ENCODE results near the gene JMY. TPM values are rescaled to one million over a fixed set of nuclear protein-coding genes. Genes with fewer than 3 reads are reported as not detected.

JMY gene
- total RNA-seq, 1 experiment from 2014 or later, result 15.6 TPM

DNA sequence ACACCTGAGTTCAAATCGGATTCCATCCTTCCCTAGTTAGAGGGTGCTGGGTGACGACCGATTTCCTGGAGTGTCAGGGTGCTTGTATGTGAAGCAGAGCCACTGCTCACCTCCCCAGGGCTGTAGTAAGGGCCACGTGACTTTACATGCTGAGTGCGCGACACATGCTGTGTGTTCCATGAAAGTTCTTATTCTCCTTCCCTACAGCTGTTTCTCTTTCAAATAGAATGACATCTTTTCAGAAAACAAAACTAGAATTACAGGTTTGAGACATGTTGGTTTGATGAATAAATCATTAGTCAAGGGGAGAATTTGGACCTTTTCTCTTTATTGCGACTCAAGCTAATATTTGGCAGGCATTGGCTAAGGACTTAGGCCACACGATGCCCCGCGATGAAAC lies 113.1 kb downstream of the JMY start:
- ChIA-PET CTCF (no interaction called here), POLR2A (no interaction called here), RAD21 (ENCODE audit: low non-redundant PET in 1 of 2, low total read pairs in 2 of 2, uncharacterized antibody in 2 of 2, unreplicated experiment in 2 of 2) (no interaction called here)
- Histone ChIP-seq H3K4me3 (replicated peaks in 1 of 2; ENCODE audit: low read depth in 1 of 2, low read length in 2 of 2) (no peak overlapping the region), H2AFZ (ENCODE audit: low read depth, low read length, poor library complexity, severe bottlenecking) (no peak overlapping the region), H3K4me2 (ENCODE audit: low read length) (no peak overlapping the region), H3K9me3 (ENCODE audit: control insufficient read depth in 1 of 2, insufficient read depth in 1 of 2, low read depth in 1 of 2, low read length in 2 of 2) (no peaks in the 10 kb centered on the region), H3K4me1 (ENCODE audit: control insufficient read depth in 1 of 2, insufficient read depth in 2 of 2, low read length in 2 of 2) (peaks cover 8 to 26% of the 10 kb centered on the region in 2 experiments), H3K27me3 (ENCODE audit: insufficient read depth, low read length) (no peaks in the 10 kb centered on the region), H4K20me1 (ENCODE audit: insufficient read depth) (no peaks in the 10 kb centered on the region), H3K9ac (ENCODE audit: low read length) (no peak overlapping the region), H3K27ac (ENCODE audit: low read depth, low read length) (no peak overlapping the region), H3K9me2 (ENCODE audit: insufficient read depth) (no peaks in the 10 kb centered on the region), H3K79me2 (ENCODE audit: insufficient read depth, low read length) (no peaks in the 10 kb centered on the region), H3K36me3 (ENCODE audit: control insufficient read depth in 1 of 2, insufficient read depth in 2 of 2, low read length in 2 of 2) (no peaks in the 10 kb centered on the region)
- no peak for DNase-seq (ENCODE audit: low read depth, low spot score)
- intact Hi-C loops (cut with micrococcal nuclease), result no loop called here
- ATAC-seq, result no peak
- TF ChIP-seq SP1 (IDR thresholded peaks at IDR 0.05; ENCODE audit: low read depth) (no peak), CEBPB (IDR thresholded peaks at IDR 0.05; ENCODE audit: low read depth) (no peak), RAD21 (IDR thresholded peaks at IDR 0.05; ENCODE audit: low read depth) (no peak), REST (IDR thresholded peaks at IDR 0.05; ENCODE audit: low read depth) (no peak), SIN3A (IDR thresholded peaks at IDR 0.05; ENCODE audit: low read depth) (no peak), FOSL1 (IDR thresholded peaks at IDR 0.05; ENCODE audit: low read depth) (no peak), ELF1 (IDR thresholded peaks at IDR 0.05; ENCODE audit: borderline replicate concordance, low read depth) (no peak), ZBTB33 (IDR thresholded peaks at IDR 0.05; ENCODE audit: extremely low read depth, insufficient replicate concordance, low read length) (no peak), TCF7L2 (IDR thresholded peaks at IDR 0.05; ENCODE audit: borderline replicate concordance, extremely low read depth, insufficient read depth, insufficient read length) (no peak), ATF3 (IDR thresholded peaks at IDR 0.05) (no peak), JUND (IDR thresholded peaks at IDR 0.05) (no peak), YY1 (IDR thresholded peaks at IDR 0.05; ENCODE audit: extremely low read depth, insufficient replicate concordance, low read depth, low read length) (no peak)
- TF ChIP-seq, protein P1, sequence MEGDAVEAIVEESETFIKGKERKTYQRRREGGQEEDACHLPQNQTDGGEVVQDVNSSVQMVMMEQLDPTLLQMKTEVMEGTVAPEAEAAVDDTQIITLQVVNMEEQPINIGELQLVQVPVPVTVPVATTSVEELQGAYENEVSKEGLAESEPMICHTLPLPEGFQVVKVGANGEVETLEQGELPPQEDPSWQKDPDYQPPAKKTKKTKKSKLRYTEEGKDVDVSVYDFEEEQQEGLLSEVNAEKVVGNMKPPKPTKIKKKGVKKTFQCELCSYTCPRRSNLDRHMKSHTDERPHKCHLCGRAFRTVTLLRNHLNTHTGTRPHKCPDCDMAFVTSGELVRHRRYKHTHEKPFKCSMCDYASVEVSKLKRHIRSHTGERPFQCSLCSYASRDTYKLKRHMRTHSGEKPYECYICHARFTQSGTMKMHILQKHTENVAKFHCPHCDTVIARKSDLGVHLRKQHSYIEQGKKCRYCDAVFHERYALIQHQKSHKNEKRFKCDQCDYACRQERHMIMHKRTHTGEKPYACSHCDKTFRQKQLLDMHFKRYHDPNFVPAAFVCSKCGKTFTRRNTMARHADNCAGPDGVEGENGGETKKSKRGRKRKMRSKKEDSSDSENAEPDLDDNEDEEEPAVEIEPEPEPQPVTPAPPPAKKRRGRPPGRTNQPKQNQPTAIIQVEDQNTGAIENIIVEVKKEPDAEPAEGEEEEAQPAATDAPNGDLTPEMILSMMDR (IDR thresholded peaks at IDR 0.05 in 2 of 3, conservative IDR thresholded peaks at IDR 0.05 in 1 of 3; ENCODE audit: borderline replicate concordance in 1 of 3, insufficient read depth in 1 of 3, low read depth in 2 of 3, low read length in 2 of 3), result no peak
- BruUV-seq (replicated peaks), result no TSS peak

Data from HCT116 (cell line).